SK-N-SH (cell line): ENCODE results near the gene C19orf67. TPM values are rescaled to one million over a fixed set of nuclear protein-coding genes. Genes with fewer than 3 reads are reported as not detected.

ENCODE experiments used
- CTCF ChIA-PET: fragments of 300-600, 350-600 bp; formaldehyde crosslinking; extraction: SDS; loops from one replicate; lab custom pipeline; 2021; lab: Yijun Ruan, JAX
- POLR2A ChIA-PET: fragments of 350-600 bp; sonication (Branson Sonifier 250); formaldehyde crosslinking; extraction: SDS; loops from one replicate; lab custom pipeline; 2020; ENCODE audit warnings: antibody characterized with exemption, inconsistent platforms; lab: Yijun Ruan, JAX
- DNase-seq: peaks from one replicate; pipeline ENCODE4 v3.0.0; 2012
- H2AFZ ChIP-seq: fragments of 200-600 bp; sonication (generic); 2 replicates; pipeline ENCODE4 v1.8.1; 2016; ENCODE audit warnings: antibody characterized with exemption, mild to moderate bottlenecking, low read depth
- H3F3A ChIP-seq: fragments of 200-600 bp; sonication (generic); replicated peaks from 2 replicates; pipeline ENCODE3; 2016; ENCODE audit warnings: antibody characterized with exemption, mild to moderate bottlenecking; ENCODE audit not compliant: insufficient read depth
- H3K27ac ChIP-seq, 2 experiments: fragments of 200-500 bp in 1 of 2; fragments of 200-600 bp in 1 of 2; sonication (Bioruptor generic) in 1 of 2; sonication (generic), shearing (Covaris generic) in 1 of 2; 2 replicates each; pipeline versions ENCODE4 v1.5.1 to v1.6.1; 2014 to 2016; ENCODE audit warnings: low read depth in 2 of 2, inconsistent platforms in 1 of 2, low read length in 1 of 2, mild to moderate bottlenecking in 1 of 2, mixed read lengths in 1 of 2
- H3K27me3 ChIP-seq: fragments of 200-600 bp; sonication (generic), shearing (Covaris generic); 2 replicates; pipeline ENCODE4 v1.6.1; 2016; ENCODE audit warnings: mixed run types; ENCODE audit not compliant: insufficient read depth
- H3K36me3 ChIP-seq, 2 experiments: fragments of 200-500 bp in 1 of 2; fragments of 200-600 bp in 1 of 2; sonication (Bioruptor generic) in 1 of 2; sonication (generic) in 1 of 2; replicated peaks in 1 of 2; 2 replicates each; pipeline versions ENCODE3 to v1.5.1; 2014 to 2016; ENCODE audit warnings: low read length in 1 of 2, mild to moderate bottlenecking in 1 of 2; ENCODE audit not compliant: insufficient read depth in 2 of 2, control insufficient read depth in 1 of 2
- H3K4me1 ChIP-seq, 2 experiments: fragments of 200-500 bp in 1 of 2; fragments of 200-600 bp in 1 of 2; sonication (Bioruptor generic) in 1 of 2; sonication (generic), shearing (Covaris generic) in 1 of 2; 2 replicates each; pipeline versions ENCODE4 v1.5.1 to v1.6.1; 2014 to 2016; ENCODE audit warnings: low read depth in 1 of 2, low read length in 1 of 2, mixed run types in 1 of 2; ENCODE audit not compliant: insufficient read depth in 2 of 2, control insufficient read depth in 1 of 2
- H3K4me2 ChIP-seq: fragments of 200-600 bp; sonication (generic), shearing (Covaris generic); 2 replicates; pipeline ENCODE4 v1.6.1; 2017; ENCODE audit warnings: mixed run types
- H3K4me3 ChIP-seq, 2 experiments: fragments of 200-500 bp in 1 of 2; fragments of 200-600 bp in 1 of 2; sonication (Bioruptor generic) in 1 of 2; sonication (generic), shearing (Covaris generic) in 1 of 2; 2 replicates each; pipeline versions ENCODE4 v1.5.1 to v1.8.1; 2014 to 2016; ENCODE audit warnings: low read depth in 2 of 2, inconsistent platforms in 1 of 2, low read length in 1 of 2, mild to moderate bottlenecking in 1 of 2, mixed read lengths in 1 of 2, moderate library complexity in 1 of 2
- H3K79me2 ChIP-seq: fragments of 200-600 bp; sonication (generic); 2 replicates; pipeline ENCODE4 v1.8.1; 2017; ENCODE audit warnings: mild to moderate bottlenecking; ENCODE audit not compliant: insufficient read depth
- H3K9ac ChIP-seq: fragments of 200-600 bp; sonication (generic); 2 replicates; pipeline ENCODE4 v1.6.1; 2017; ENCODE audit warnings: mixed run types
- H3K9me2 ChIP-seq: fragments of 200-600 bp; sonication (generic); 2 replicates; pipeline ENCODE4 v1.6.1; 2017; ENCODE audit warnings: mixed run types
- H3K9me3 ChIP-seq: fragments of 200-600 bp; sonication (generic); 2 replicates; pipeline ENCODE4 v1.6.1; 2017; ENCODE audit warnings: mixed run types, mild to moderate bottlenecking, moderate library complexity
- H4K20me1 ChIP-seq: fragments of 200-600 bp; sonication (generic); 2 replicates; pipeline ENCODE4 v1.6.1; 2017; ENCODE audit warnings: mild to moderate bottlenecking, mixed run types; ENCODE audit not compliant: insufficient read depth
- CHD2 ChIP-seq: fragments of 150-350 bp; IDR thresholded peaks from 2 replicates; pipeline ENCODE4 v1.6.1; 2018; ENCODE audit warnings: low read length; ENCODE audit not compliant: partially characterized antibody
- ELF1 ChIP-seq: IDR thresholded peaks from 2 replicates; pipeline ENCODE4 v1.4.0; 2012
- EP300 ChIP-seq, 2 experiments: IDR thresholded peaks; 2 replicates each; pipeline versions ENCODE4 v1.4.0 to v1.6.1; 2012; ENCODE audit warnings: borderline replicate concordance in 1 of 2, low read depth in 1 of 2, low read length in 1 of 2
- EZH2phosphoT487 ChIP-seq: fragments of 200-600 bp; sonication (generic); IDR thresholded peaks from 2 replicates; pipeline ENCODE4 v1.6.1; 2017; ENCODE audit warnings: low read depth, mixed run types, mild to moderate bottlenecking, antibody characterized with exemption, moderate library complexity, borderline replicate concordance
- FOXM1 ChIP-seq: IDR thresholded peaks from 2 replicates; pipeline ENCODE4 v1.4.0; 2012; ENCODE audit warnings: low read depth, mild to moderate bottlenecking
- GATA2 ChIP-seq: sonication (generic); formaldehyde crosslinking; IDR thresholded peaks from 2 replicates; pipeline ENCODE4 v1.5.0; 2020; ENCODE audit warnings: mild to moderate bottlenecking, missing genetic modification reagents
- IRF3 ChIP-seq: fragments of 150-350 bp; IDR thresholded peaks from 2 replicates; pipeline ENCODE4 v1.6.1; 2016; ENCODE audit warnings: mild to moderate bottlenecking, low read depth, low read length
- JUND ChIP-seq: IDR thresholded peaks from 2 replicates; pipeline ENCODE4 v1.4.0; 2012
- MEF2A ChIP-seq: IDR thresholded peaks from 2 replicates; pipeline ENCODE4 v1.4.0; 2012; ENCODE audit warnings: low read depth, borderline replicate concordance
- NFIC ChIP-seq: IDR thresholded peaks from 2 replicates; pipeline ENCODE4 v1.4.0; 2012; ENCODE audit warnings: borderline replicate concordance
- POLR2AphosphoS5 ChIP-seq: IDR thresholded peaks from 2 replicates; pipeline ENCODE4 v1.6.1; 2012; ENCODE audit warnings: low read depth, low read length
- RXRA ChIP-seq: IDR thresholded peaks from 2 replicates; pipeline ENCODE4 v1.4.0; 2012; ENCODE audit warnings: low read depth, mild to moderate bottlenecking, borderline replicate concordance
- SIN3A ChIP-seq: IDR thresholded peaks from 2 replicates; pipeline ENCODE4 v1.6.1; 2012; ENCODE audit warnings: low read depth, mild to moderate bottlenecking, low read length, moderate library complexity, borderline replicate concordance
- SMC3 ChIP-seq: IDR thresholded peaks from 2 replicates; pipeline ENCODE4 v1.6.1; 2012; ENCODE audit warnings: low read depth, low read length, improper control_type of control experiment
- TCF12 ChIP-seq: IDR thresholded peaks from 2 replicates; pipeline ENCODE4 v1.4.0; 2012
- TEAD4 ChIP-seq: IDR thresholded peaks from 2 replicates; pipeline ENCODE4 v1.4.0; 2012; ENCODE audit warnings: mild to moderate bottlenecking, borderline replicate concordance; ENCODE audit not compliant: insufficient read depth
- USF1 ChIP-seq: IDR thresholded peaks from 2 replicates; pipeline ENCODE4 v1.4.0; 2012; ENCODE audit warnings: low read depth, borderline replicate concordance
- YY1 ChIP-seq: IDR thresholded peaks from 2 replicates; pipeline ENCODE4 v1.4.0; 2012; ENCODE audit warnings: low read depth, mild to moderate bottlenecking
- WGBS: methylation state at CpG from one replicate; pipeline ENCODE4 v1.1.6; 2017; ENCODE audit warnings: low lambda C conversion rate; 5-methylcytosine and 5-hydroxymethylcytosine counted together
- polyA plus RNA-seq, 3 experiments: library from polyadenylated mRNA; depleted of rRNA; stranded (reverse); fragments of >200 nt; gene quantifications; 2 replicates each; pipeline ENCODE4 v1.2.3, GENCODE V29; 2012
- TF ChIP-seq, protein P1 (sequence below): fragments of 150-350 bp; IDR thresholded peaks from 2 replicates; pipeline ENCODE4 v1.6.1; 2017; ENCODE audit warnings: antibody characterized with exemption, low read length, low read depth, borderline replicate concordance
- TF ChIP-seq, protein P2 (sequence below): IDR thresholded peaks from 2 replicates; pipeline ENCODE4; 2012

C19orf67 gene
- polyA plus RNA-seq, 1 of the 3 experiments (the other 2 are of a cell fraction): not detected

- ChIA-PET CTCF (interaction anchor here (0.6 to 8.1 kb wide), 11 partner anchors 8 to 177 kb away, joined by 3 to 146 read pairs (median 9); partner anchors contain the start of genes IL27RA, MISP3 and PODNL1), POLR2A (interaction anchor here (0.6 to 2.0 kb wide), 5 partner anchors 9 to 118 kb away, joined by 3 to 6 read pairs (median 4); partner anchors contain the start of genes DCAF15 and PODNL1)
- Histone ChIP-seq H3K9me3 (no peaks in the 10 kb centered on the region), H3K9ac (no peak overlapping the region; the same call in 1 of the 2 replicates), H3K4me1 (peaks cover 6 to 10% of the 10 kb centered on the region in 2 experiments; a peak in 2 of 4 replicates), H3K4me3 (peak overlapping the region in 1 of 2 experiments; percentile 46; a peak in 3 of 4 replicates), H3K79me2 (no peaks in the 10 kb centered on the region), H3K36me3 (no peaks in the 10 kb centered on the region), H3K27ac (no peak overlapping the region), H3F3A (peaks cover 11% of the 10 kb centered on the region), H3K4me2 (peak overlapping the region; percentile 55; the same call in 1 of the 2 replicates), H3K9me2 (no peaks in the 10 kb centered on the region), H3K27me3 (no peaks in the 10 kb centered on the region), H4K20me1 (no peaks in the 10 kb centered on the region), H2AFZ (no peak overlapping the region)
- TF ChIP-seq ELF1 (no peak), EZH2phosphoT487 (no peak), RXRA (no peak), POLR2AphosphoS5 (no peak), SIN3A (no peak), JUND (no peak), MEF2A (no peak), YY1 (no peak), IRF3 (no peak), CHD2 (no peak), USF1 (no peak), SMC3 (no peak), TCF12 (no peak), NFIC (no peak), FOXM1 (no peak), EP300 (IDR thresholded peaks at IDR 0.05; ENCODE audit: borderline replicate concordance in 1 of 2, low read depth in 1 of 2, low read length in 1 of 2) (no peak), GATA2 (CRISPR knock-in tag) (no peak), TEAD4 (no peak)
- TF ChIP-seq, protein P1, sequence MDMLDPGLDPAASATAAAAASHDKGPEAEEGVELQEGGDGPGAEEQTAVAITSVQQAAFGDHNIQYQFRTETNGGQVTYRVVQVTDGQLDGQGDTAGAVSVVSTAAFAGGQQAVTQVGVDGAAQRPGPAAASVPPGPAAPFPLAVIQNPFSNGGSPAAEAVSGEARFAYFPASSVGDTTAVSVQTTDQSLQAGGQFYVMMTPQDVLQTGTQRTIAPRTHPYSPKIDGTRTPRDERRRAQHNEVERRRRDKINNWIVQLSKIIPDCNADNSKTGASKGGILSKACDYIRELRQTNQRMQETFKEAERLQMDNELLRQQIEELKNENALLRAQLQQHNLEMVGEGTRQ: no peak
- TF ChIP-seq, protein P2, sequence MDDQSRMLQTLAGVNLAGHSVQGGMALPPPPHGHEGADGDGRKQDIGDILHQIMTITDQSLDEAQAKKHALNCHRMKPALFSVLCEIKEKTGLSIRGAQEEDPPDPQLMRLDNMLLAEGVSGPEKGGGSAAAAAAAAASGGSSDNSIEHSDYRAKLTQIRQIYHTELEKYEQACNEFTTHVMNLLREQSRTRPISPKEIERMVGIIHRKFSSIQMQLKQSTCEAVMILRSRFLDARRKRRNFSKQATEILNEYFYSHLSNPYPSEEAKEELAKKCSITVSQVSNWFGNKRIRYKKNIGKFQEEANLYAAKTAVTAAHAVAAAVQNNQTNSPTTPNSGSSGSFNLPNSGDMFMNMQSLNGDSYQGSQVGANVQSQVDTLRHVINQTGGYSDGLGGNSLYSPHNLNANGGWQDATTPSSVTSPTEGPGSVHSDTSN: no peak
- WGBS: 46% methylated on average over 14 of the region's 19 CpGs
- DNase-seq: peak; percentile 46
Measured at GRCh38 chr19:14056741-14057356, 28.7 kb downstream of the C19orf67 start.
